Brain microvascular endothelial cell (primary cell): ENCODE results near the gene MRPS27.

ENCODE experiments used
- DNase-seq: peaks from one replicate; pipeline ENCODE4 v3.0.0-alpha.2; 2020
- H3K27ac ChIP-seq: fragments of 250-450 bp; sonication (Bioruptor Pico); 2 replicates; pipeline ENCODE4 v1.5.1; 2020; ENCODE audit warnings: mild to moderate bottlenecking, moderate library complexity
- H3K27me3 ChIP-seq: fragments of 250-450 bp; sonication (Bioruptor Pico); replicated peaks from 2 replicates; pipeline ENCODE4 v1.5.1; 2020; ENCODE audit warnings: mild to moderate bottlenecking
- H3K36me3 ChIP-seq: fragments of 250-450 bp; sonication (Bioruptor Pico); replicated peaks from 2 replicates; pipeline ENCODE4 v1.5.1; 2020; ENCODE audit warnings: mild to moderate bottlenecking
- H3K4me3 ChIP-seq: 2 replicates; pipeline ENCODE4 v1.5.1; 2011; ENCODE audit warnings: low read depth, mild to moderate bottlenecking, control low read depth, low read length, moderate library complexity
- in situ Hi-C: cut with HindIII; loops from 2 replicates; pipeline ENCODE4 v1.10.0; 2017; ENCODE audit warnings: low sequenced_read_pairs, low pct_ligation_motif_present
- TF ChIP-seq, protein P1 (sequence below): IDR thresholded peaks from 2 replicates; pipeline ENCODE4 v1.5.1; 2011; ENCODE audit warnings: low read depth, mild to moderate bottlenecking, moderate library complexity, low read length, control low read depth, inconsistent platforms; ENCODE audit errors: missing control alignments

The MRPS27 gene

GRCh38 chr5:72364951-72365350 lies 44.9 kb upstream of the MRPS27 start:
- no peaks in the 10 kb centered on the region for H3K36me3 ChIP-seq
- TF ChIP-seq, protein P1, sequence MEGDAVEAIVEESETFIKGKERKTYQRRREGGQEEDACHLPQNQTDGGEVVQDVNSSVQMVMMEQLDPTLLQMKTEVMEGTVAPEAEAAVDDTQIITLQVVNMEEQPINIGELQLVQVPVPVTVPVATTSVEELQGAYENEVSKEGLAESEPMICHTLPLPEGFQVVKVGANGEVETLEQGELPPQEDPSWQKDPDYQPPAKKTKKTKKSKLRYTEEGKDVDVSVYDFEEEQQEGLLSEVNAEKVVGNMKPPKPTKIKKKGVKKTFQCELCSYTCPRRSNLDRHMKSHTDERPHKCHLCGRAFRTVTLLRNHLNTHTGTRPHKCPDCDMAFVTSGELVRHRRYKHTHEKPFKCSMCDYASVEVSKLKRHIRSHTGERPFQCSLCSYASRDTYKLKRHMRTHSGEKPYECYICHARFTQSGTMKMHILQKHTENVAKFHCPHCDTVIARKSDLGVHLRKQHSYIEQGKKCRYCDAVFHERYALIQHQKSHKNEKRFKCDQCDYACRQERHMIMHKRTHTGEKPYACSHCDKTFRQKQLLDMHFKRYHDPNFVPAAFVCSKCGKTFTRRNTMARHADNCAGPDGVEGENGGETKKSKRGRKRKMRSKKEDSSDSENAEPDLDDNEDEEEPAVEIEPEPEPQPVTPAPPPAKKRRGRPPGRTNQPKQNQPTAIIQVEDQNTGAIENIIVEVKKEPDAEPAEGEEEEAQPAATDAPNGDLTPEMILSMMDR = no peak
- no peak overlapping the region for H3K4me3 ChIP-seq
- no peak overlapping the region for H3K27ac ChIP-seq
- in situ Hi-C loops = loop anchor here (25.0 kb wide), 1 partner anchor 472 kb away; no protein-coding TSS in a partner anchor
- DNase-seq = no peak
- no peaks in the 10 kb centered on the region for H3K27me3 ChIP-seq

- Histone ChIP-seq H3K27ac (no peak overlapping the region), H3K27me3 (no peaks in the 10 kb centered on the region), H3K36me3 (no peaks in the 10 kb centered on the region), H3K4me3 (no peak overlapping the region)
- in situ Hi-C loops = loop anchor here (25.0 kb wide), 1 partner anchor 473 kb away; no protein-coding TSS in a partner anchor
- TF ChIP-seq, protein P1 = no peak
- no peak for DNase-seq
These were observed 44.1 kb upstream of the MRPS27 start for GRCh38 chr5:72364171-72364570.

DNA sequence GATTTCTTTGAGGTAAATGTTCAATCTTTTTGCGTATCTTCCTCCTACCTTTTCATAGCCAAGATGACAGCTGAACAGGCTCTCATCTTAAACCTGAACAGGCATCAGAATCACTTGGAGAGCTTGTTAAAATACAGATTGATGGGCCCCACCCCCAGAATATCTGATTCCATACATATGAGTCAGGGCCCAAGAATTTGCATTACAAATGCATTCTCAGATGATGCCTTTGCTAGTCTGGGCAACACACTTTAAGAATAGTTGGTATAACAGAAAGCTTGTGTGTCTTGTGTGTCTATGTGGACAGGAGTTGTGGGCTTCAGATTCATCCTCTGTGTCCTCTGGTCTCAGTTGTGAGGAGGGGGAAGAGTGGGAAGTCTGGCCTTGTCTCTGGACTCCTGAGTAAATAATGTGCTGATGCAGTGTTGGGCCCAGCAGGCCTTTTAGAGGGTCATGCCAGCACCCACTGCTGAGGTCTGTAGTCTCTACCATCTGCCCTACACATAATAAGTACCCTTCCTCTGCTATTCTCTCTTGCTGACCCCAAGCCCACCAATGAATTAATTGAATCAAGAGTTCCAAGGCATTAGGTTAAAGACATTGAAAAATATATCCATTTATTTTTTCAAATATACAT lies 43.2 kb upstream of the MRPS27 start:
- in situ Hi-C loops = loop anchor here (25.0 kb wide), 1 partner anchor 474 kb away; no protein-coding TSS in a partner anchor
- Histone ChIP-seq H3K4me3 (no peak overlapping the region), H3K27me3 (no peaks in the 10 kb centered on the region), H3K36me3 (peaks cover 3% of the 10 kb centered on the region), H3K27ac (peak overlapping the region; percentile 88)
- TF ChIP-seq, protein P1 = no peak
- DNase-seq = peak; percentile 90

DNA sequence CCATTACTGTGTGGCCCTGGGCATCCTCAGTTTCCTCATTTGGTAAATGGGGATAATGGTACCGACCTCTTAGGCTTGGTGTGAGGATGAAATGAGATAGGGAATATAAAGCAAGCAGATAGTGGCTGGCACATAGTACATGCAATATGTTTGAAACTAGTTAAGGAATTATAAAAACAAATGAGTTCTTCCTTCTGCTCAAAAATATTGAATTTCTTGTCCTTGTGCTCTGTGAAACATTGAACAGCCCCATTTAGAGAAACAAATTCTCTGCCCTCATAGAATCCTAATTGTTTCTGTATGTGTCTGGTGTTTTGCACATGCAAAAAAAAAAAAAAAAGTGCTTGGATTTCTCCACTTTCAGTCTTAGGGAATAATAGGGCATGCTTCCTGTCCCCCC lies 39.8 kb upstream of the MRPS27 start:
- in situ Hi-C loops = loop anchor here (25.0 kb wide), 1 partner anchor 477 kb away; no protein-coding TSS in a partner anchor
- TF ChIP-seq, protein P1 = no peak
- Histone ChIP-seq H3K4me3 (no peak overlapping the region), H3K27ac (no peak overlapping the region), H3K27me3 (no peaks in the 10 kb centered on the region), H3K36me3 (peaks cover 4% of the 10 kb centered on the region)
- no peak for DNase-seq

GRCh38 chr5:72358925-72359324 lies 38.9 kb upstream of the MRPS27 start:
- TF ChIP-seq, protein P1 = no peak
- in situ Hi-C loops = loop anchor here (25.0 kb wide), 1 partner anchor 478 kb away; no protein-coding TSS in a partner anchor
- no peaks in the 10 kb centered on the region for H3K27me3 ChIP-seq
- H3K4me3 ChIP-seq = no peak overlapping the region
- no peak overlapping the region for H3K27ac ChIP-seq
- DNase-seq = no peak
- H3K36me3 ChIP-seq = peaks cover 4% of the 10 kb centered on the region

- in situ Hi-C loops = loop anchor here (25.0 kb wide), 1 partner anchor 481 kb away; no protein-coding TSS in a partner anchor
- TF ChIP-seq, protein P1 = no peak
- DNase-seq = no peak
- H3K27me3 ChIP-seq = no peaks in the 10 kb centered on the region
- no peak overlapping the region for H3K4me3 ChIP-seq
- no peak overlapping the region for H3K27ac ChIP-seq
- H3K36me3 ChIP-seq = peaks cover 4% of the 10 kb centered on the region
These were observed 36.3 kb upstream of the MRPS27 start for GRCh38 chr5:72356361-72356760.
